Gastrocnemius medialis (tissue), 4 donors: ENCODE results near the gene CCDC192. TPM values are rescaled to one million over a fixed set of nuclear protein-coding genes. Genes with fewer than 3 reads are reported as not detected.

Experiments used
- ATAC-seq, 2 donors: fragments of 150-250 bp; one replicate each; pipeline ENCODE4 v1.9.1; 2016
- DNase-seq, 2 donors: peaks; one replicate each; pipeline ENCODE4 v3.0.0-alpha.2; 2019
- H3K27ac ChIP-seq, 4 donors: fragments of 200-600 bp; sonication (generic); 1 replicate in 1 of 4; 2 replicates in 3 of 4; pipeline ENCODE4 v1.5.1; 2016 to 2018; ENCODE audit warnings: mild to moderate bottlenecking in 2 of 4, moderate library complexity in 1 of 4
- H3K27me3 ChIP-seq, 3 donors: fragments of 200-600 bp; sonication (generic) in 2 of 3; 1 replicate in 1 of 3; 2 replicates in 2 of 3; pipeline versions ENCODE4 v1.5.1 to v1.6.0; 2016 to 2019; ENCODE audit warnings: mild to moderate bottlenecking in 1 of 3, moderate library complexity in 1 of 3
- H3K36me3 ChIP-seq, 2 donors: fragments of 200-600 bp; sonication (generic) in 1 of 2; one replicate each; pipeline ENCODE4 v1.5.1; 2017 to 2018
- H3K4me1 ChIP-seq, 2 donors: fragments of 200-600 bp; sonication (generic) in 1 of 2; one replicate each; pipeline ENCODE4 v1.5.1; 2016 to 2017; ENCODE audit warnings: mild to moderate bottlenecking in 2 of 2
- H3K4me3 ChIP-seq, 4 donors: fragments of 200-600 bp; sonication (generic) in 3 of 4; 1 replicate in 1 of 4; 2 replicates in 3 of 4; pipeline ENCODE4 v1.5.1; 2016 to 2019; ENCODE audit warnings: mild to moderate bottlenecking in 2 of 4
- H3K9me3 ChIP-seq, 3 donors: fragments of 200-600 bp; sonication (generic) in 2 of 3; 1 replicate in 1 of 3; 2 replicates in 2 of 3; pipeline ENCODE4 v1.5.1; 2016 to 2019
- POLR2A ChIP-seq, 2 donors: fragments of 450-650 bp; IDR thresholded peaks; one replicate each; pipeline ENCODE4 v1.6.1; 2017; ENCODE audit warnings: antibody characterized with exemption in 2 of 2, mild to moderate bottlenecking in 2 of 2, moderate library complexity in 2 of 2
- in situ Hi-C, 4 donors: fragments of 200-750 bp; cut with MboI; loops; one replicate each; pipeline versions ENCODE4 v1.15.0 to v1.8.0; 2017; ENCODE audit warnings: low sequenced_read_pairs in 4 of 4
- intact Hi-C: fragments of 100-400 bp; cut with DNase I; formaldehyde crosslinking; loops from one replicate; pipeline ENCODE4 v1.15.1; 2023; ENCODE audit warnings: low total_unique reads
- total RNA-seq, 4 donors: library from RNA; depleted of rRNA; stranded (reverse); fragments of >200 nt; gene quantifications; one replicate each; pipeline versions ENCODE4 v1.1.0 to v1.2.3, GENCODE V29; 2016
- TF ChIP-seq, protein P1 (sequence below), 5 experiments: fragments of 450-650 bp in 3 of 5; fragments of 200-600 bp in 2 of 5; sonication (generic) in 2 of 5; IDR thresholded peaks in 4 of 5; conservative IDR thresholded peaks in 1 of 5; 1 replicate in 4 of 5; 2 replicates in 1 of 5; pipeline ENCODE4 v1.5.1; 2016 to 2019; ENCODE audit warnings: antibody characterized with exemption in 5 of 5, mild to moderate bottlenecking in 3 of 5, moderate library complexity in 3 of 5

CCDC192 gene
- total RNA-seq, 4 donors from 2014 or later, result not detected

DNA sequence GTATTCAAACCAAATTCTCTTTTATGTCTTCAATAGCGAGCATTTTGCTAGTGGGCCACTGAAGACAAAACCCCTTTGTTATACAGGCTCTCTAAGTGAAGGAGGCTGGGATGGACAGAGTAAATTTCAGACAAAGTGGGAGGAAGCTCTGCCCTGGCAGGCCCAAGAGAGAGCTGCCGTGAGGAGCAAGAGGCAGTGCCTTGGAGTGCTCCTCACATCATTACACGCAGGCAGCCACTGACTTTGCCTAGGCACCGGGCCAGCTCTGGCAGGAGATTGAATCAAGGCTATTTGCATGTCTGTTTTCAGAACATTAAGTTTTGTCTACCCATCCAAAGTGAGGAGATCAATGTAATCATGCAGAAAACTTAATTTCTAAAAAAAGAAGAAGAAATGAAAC lies 167.7 kb downstream of the CCDC192 start:
- in situ Hi-C loops, result no loop called here
- no peaks in the 10 kb centered on the region for H3K9me3 ChIP-seq

GRCh38 chr5:127871503-127872153 lies 168.4 kb downstream of the CCDC192 start:
- no peaks in the 10 kb centered on the region for H3K36me3 ChIP-seq
- no peak for DNase-seq
- no peaks in the 10 kb centered on the region for H3K27me3 ChIP-seq
- H3K9me3 ChIP-seq, result no peaks in the 10 kb centered on the region
- H3K27ac ChIP-seq, result peak overlapping the region; percentile 19 to 60 (median 36)
- peaks cover 33 to 37% of the 10 kb centered on the region in 2 donors for H3K4me1 ChIP-seq
- TF ChIP-seq, protein P1, sequence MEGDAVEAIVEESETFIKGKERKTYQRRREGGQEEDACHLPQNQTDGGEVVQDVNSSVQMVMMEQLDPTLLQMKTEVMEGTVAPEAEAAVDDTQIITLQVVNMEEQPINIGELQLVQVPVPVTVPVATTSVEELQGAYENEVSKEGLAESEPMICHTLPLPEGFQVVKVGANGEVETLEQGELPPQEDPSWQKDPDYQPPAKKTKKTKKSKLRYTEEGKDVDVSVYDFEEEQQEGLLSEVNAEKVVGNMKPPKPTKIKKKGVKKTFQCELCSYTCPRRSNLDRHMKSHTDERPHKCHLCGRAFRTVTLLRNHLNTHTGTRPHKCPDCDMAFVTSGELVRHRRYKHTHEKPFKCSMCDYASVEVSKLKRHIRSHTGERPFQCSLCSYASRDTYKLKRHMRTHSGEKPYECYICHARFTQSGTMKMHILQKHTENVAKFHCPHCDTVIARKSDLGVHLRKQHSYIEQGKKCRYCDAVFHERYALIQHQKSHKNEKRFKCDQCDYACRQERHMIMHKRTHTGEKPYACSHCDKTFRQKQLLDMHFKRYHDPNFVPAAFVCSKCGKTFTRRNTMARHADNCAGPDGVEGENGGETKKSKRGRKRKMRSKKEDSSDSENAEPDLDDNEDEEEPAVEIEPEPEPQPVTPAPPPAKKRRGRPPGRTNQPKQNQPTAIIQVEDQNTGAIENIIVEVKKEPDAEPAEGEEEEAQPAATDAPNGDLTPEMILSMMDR (IDR thresholded peaks at IDR 0.05 in 4 of 5, conservative IDR thresholded peaks at IDR 0.05 in 1 of 5), result no peak
- no peak for TF ChIP-seq POLR2A (IDR thresholded peaks at IDR 0.05)
- ATAC-seq, result peak; percentile 32 to 46
- H3K4me3 ChIP-seq, result no peak overlapping the region
- intact Hi-C loops, result loop anchor here (10.0 kb wide), 1 partner anchor 1223 kb away; the partner anchor contains the start of gene ISOC1
- in situ Hi-C loops, result no loop called here

More for the DNA sequence above, 167.7 kb downstream of the CCDC192 start:
- Histone ChIP-seq H3K36me3 (no peaks in the 10 kb centered on the region), H3K4me1 (peaks cover 26 to 30% of the 10 kb centered on the region in 2 donors), H3K4me3 (no peak overlapping the region), H3K27ac (peak overlapping the region; percentile 19 to 60 (median 36)), H3K27me3 (no peaks in the 10 kb centered on the region)
- ATAC-seq (peak; percentile 28 to 37), DNase-seq (peak; percentile 23 to 56)
- no peak for TF ChIP-seq POLR2A (IDR thresholded peaks at IDR 0.05)
- TF ChIP-seq, protein P1 (IDR thresholded peaks at IDR 0.05 in 4 of 5, conservative IDR thresholded peaks at IDR 0.05 in 1 of 5), result no peak
- intact Hi-C loops, result loop anchor here (10.0 kb wide), 1 partner anchor 1224 kb away; the partner anchor contains the start of gene ISOC1

DNA sequence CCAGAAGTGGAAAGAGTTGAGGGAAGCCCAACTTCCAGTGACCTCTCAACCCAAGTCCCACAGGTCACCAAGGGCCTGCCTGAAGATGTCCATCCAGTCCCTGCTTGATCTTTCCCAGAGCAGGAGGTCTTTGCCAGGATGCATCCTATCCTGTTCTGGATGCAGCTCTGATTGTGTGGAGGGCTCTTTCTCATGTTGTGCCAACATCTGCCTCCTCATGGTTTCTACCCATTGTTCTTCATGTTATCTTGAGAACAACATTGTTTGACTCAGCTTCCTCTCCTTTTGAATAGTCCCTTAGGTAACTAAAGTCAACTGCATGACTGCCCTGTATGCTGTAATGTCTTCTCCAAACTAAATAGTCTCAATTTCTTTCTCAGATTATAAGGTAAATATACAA lies 169.3 kb downstream of the CCDC192 start:
- H3K27me3 ChIP-seq, result no peaks in the 10 kb centered on the region
- no peaks in the 10 kb centered on the region for H3K36me3 ChIP-seq
- ATAC-seq (no peak), DNase-seq (no peak)
- TF ChIP-seq, protein P1 (IDR thresholded peaks at IDR 0.05 in 4 of 5, conservative IDR thresholded peaks at IDR 0.05 in 1 of 5), result no peak
- no peak for TF ChIP-seq POLR2A (IDR thresholded peaks at IDR 0.05)
- intact Hi-C loops (loop anchor here (10.0 kb wide), 1 partner anchor 1222 kb away; the partner anchor contains the start of gene ISOC1), in situ Hi-C loops (no loop called here)
- H3K27ac ChIP-seq, result peak overlapping the region; percentile 27 to 60 (median 36)
- no peaks in the 10 kb centered on the region for H3K9me3 ChIP-seq
- H3K4me3 ChIP-seq, result no peak overlapping the region
- H3K4me1 ChIP-seq, result peaks cover 36 to 41% of the 10 kb centered on the region in 2 donors

- H3K9me3 ChIP-seq, result no peaks in the 10 kb centered on the region
- in situ Hi-C loops (loop anchor here in 1 of 4 donors (25.0 kb wide), 1 partner anchor 313 kb away; no protein-coding TSS in a partner anchor), intact Hi-C loops (loop anchor here (2.0 to 10.0 kb wide), 4 partner anchors 207 to 1219 kb away; partner anchors contain the start of genes ISOC1 and SLC12A2)
- H3K4me1 ChIP-seq, result peaks cover 39 to 41% of the 10 kb centered on the region in 2 donors
- H3K27me3 ChIP-seq, result no peaks in the 10 kb centered on the region
- DNase-seq (peak; percentile 36 to 79), ATAC-seq (peak; percentile 90 to 93)
- peak overlapping the region in 2 of 4 donors; percentile 6 to 11 for H3K4me3 ChIP-seq
- H3K36me3 ChIP-seq, result no peaks in the 10 kb centered on the region
- peak overlapping the region; percentile 75 to 80 (median 78) for H3K27ac ChIP-seq
- TF ChIP-seq POLR2A (IDR thresholded peaks at IDR 0.05), result no peak
- TF ChIP-seq, protein P1 (IDR thresholded peaks at IDR 0.05 in 4 of 5, conservative IDR thresholded peaks at IDR 0.05 in 1 of 5), result peak in 2 of 5 experiments; percentile 21 to 27
These were observed 172.2 kb downstream of the CCDC192 start for GRCh38 chr5:127875235-127876021.
